ENCODE results near the gene COL5A1.

DNA sequence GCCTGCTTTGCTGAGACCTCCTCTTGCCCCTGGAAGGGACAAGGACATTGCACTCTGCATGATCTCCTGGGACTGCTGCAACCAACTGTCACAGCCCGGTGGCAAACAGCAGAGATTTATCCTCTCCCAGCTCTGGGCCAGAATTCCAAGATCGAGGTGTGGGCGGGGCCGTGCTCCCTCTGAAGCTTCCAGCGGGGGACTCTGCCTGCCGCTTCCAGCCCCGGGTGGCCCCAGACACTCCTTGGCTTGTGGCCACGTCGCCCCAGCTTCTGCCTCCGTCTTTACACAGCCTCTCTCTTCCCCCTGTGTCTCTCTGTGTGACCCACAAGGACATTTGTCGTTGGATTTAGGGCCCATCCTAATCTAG is 67.1 kb downstream of the COL5A1 start:
- TF ChIP-seq, protein P1, sequence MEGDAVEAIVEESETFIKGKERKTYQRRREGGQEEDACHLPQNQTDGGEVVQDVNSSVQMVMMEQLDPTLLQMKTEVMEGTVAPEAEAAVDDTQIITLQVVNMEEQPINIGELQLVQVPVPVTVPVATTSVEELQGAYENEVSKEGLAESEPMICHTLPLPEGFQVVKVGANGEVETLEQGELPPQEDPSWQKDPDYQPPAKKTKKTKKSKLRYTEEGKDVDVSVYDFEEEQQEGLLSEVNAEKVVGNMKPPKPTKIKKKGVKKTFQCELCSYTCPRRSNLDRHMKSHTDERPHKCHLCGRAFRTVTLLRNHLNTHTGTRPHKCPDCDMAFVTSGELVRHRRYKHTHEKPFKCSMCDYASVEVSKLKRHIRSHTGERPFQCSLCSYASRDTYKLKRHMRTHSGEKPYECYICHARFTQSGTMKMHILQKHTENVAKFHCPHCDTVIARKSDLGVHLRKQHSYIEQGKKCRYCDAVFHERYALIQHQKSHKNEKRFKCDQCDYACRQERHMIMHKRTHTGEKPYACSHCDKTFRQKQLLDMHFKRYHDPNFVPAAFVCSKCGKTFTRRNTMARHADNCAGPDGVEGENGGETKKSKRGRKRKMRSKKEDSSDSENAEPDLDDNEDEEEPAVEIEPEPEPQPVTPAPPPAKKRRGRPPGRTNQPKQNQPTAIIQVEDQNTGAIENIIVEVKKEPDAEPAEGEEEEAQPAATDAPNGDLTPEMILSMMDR (IDR thresholded peaks at IDR 0.05), result no peak
- TF ChIP-seq EZH2phosphoT487 (IDR thresholded peaks at IDR 0.05), result no peak
- no peak for TF ChIP-seq EZH2 (IDR thresholded peaks at IDR 0.05)
